Measurements from ENCODE around the gene CDHR4. TPM values are rescaled to one million over a fixed set of nuclear protein-coding genes. Genes with fewer than 3 reads are reported as not detected.

CDHR4 gene
- total and polyA plus RNA-seq, 9 donors = 0.16 to 37.7 (median 2.6) TPM; not detected in 3

- H3K4me3 ChIP-seq = no peak overlapping the region
- intact Hi-C loops (cut with DNase I) = loop anchor here in 1 of 4 donors (5.0 kb wide), 1 partner anchor 66 kb away; the partner anchor contains the start of gene GMPPB
- TF ChIP-seq CTCF (IDR thresholded peaks at IDR 0.05) (no peak), POLR2A (IDR thresholded peaks at IDR 0.05) (no peak), EP300 (IDR thresholded peaks at IDR 0.05) (no peak)
- no peak overlapping the region for H3K27ac ChIP-seq
- H3K4me1 ChIP-seq (ENCODE audit: insufficient read depth) = peaks cover 12% of the 10 kb centered on the region
- WGBS, 3 donors = 90 to 96% (median 92%) methylated on average over 2 of the region's 2 CpGs
- no peaks in the 10 kb centered on the region for H3K36me3 ChIP-seq
- peak in 1 of 5 donors; percentile 24 for DNase-seq
- no peaks in the 10 kb centered on the region for H3K9me3 ChIP-seq
- no peaks in the 10 kb centered on the region for H3K27me3 ChIP-seq
Observed at GRCh38 chr3:49788056-49788455, 11.6 kb downstream of the CDHR4 start.

GRCh38 chr3:49787536-49787935, 12.1 kb downstream of the CDHR4 start:
- H3K9me3 ChIP-seq = no peaks in the 10 kb centered on the region

GRCh38 chr3:49787182-49787464, 12.6 kb downstream of the CDHR4 start:
- WGBS, 3 donors = 69 to 83% (median 77%) methylated on average over 3 of the region's 3 CpGs
- H3K4me1 ChIP-seq (ENCODE audit: insufficient read depth) = peaks cover 12% of the 10 kb centered on the region
- TF ChIP-seq POLR2A (IDR thresholded peaks at IDR 0.05) (no peak), EP300 (IDR thresholded peaks at IDR 0.05) (no peak), CTCF (IDR thresholded peaks at IDR 0.05) (no peak)
- no peaks in the 10 kb centered on the region for H3K27me3 ChIP-seq
- no peaks in the 10 kb centered on the region for H3K36me3 ChIP-seq
- H3K4me3 ChIP-seq = peak overlapping the region; percentile 37
- peak overlapping the region; percentile 87 to 94 for H3K27ac ChIP-seq
- intact Hi-C loops (cut with DNase I) = loop anchor here in 2 of 4 donors (2.0 to 5.0 kb wide), 2 partner anchors 64 to 65 kb away; partner anchors contain the start of gene GMPPB (in 2 of the 2)
- no peaks in the 10 kb centered on the region for H3K9me3 ChIP-seq
- no peak for DNase-seq

More at GRCh38 chr3:49787536-49787935, 12.1 kb downstream of the CDHR4 start:
- no peak overlapping the region for H3K4me3 ChIP-seq
- peak in 1 of 5 donors; percentile 25 for DNase-seq
- H3K27me3 ChIP-seq = no peaks in the 10 kb centered on the region
- peaks cover 12% of the 10 kb centered on the region for H3K4me1 ChIP-seq (ENCODE audit: insufficient read depth)
- intact Hi-C loops (cut with DNase I) = loop anchor here in 2 of 4 donors (2.0 to 5.0 kb wide), 2 partner anchors 65 kb away; partner anchors contain the start of gene GMPPB (in 2 of the 2)
- TF ChIP-seq EP300 (IDR thresholded peaks at IDR 0.05) (no peak), CTCF (IDR thresholded peaks at IDR 0.05) (no peak), POLR2A (IDR thresholded peaks at IDR 0.05) (no peak)
- WGBS, 3 donors = 89% methylated on average over 5 of the region's 5 CpGs
- H3K36me3 ChIP-seq = no peaks in the 10 kb centered on the region
- peak overlapping the region; percentile 87 to 94 for H3K27ac ChIP-seq

GRCh38 chr3:49786357-49787181, 13.1 kb downstream of the CDHR4 start, which contains the start of gene IP6K1:
TSS of gene IP6K1 (minus strand) at chr3:49786542. CDS start at chr3:49748040, 38,502 bp downstream.
- intact Hi-C loops (cut with DNase I) = loop anchor here in 2 of 4 donors (2.0 to 5.0 kb wide), 2 partner anchors 64 kb away; partner anchors contain the start of gene GMPPB (in 2 of the 2)
- peak within 1 kb of the TSS; percentile 100 for H3K4me3 ChIP-seq
- WGBS, 3 donors = 5% methylated on average over 35 to 55 of the region's 55 CpGs
- H3K27me3 ChIP-seq = no peaks in the 10 kb centered on the region
- no peaks in the 10 kb centered on the region for H3K9me3 ChIP-seq
- H3K4me1 ChIP-seq (ENCODE audit: insufficient read depth) = peaks cover 12% of the 10 kb centered on the region
- peak within 1 kb of the TSS; percentile 87 to 94 for H3K27ac ChIP-seq
- TF ChIP-seq EP300 (IDR thresholded peaks at IDR 0.05) (no peak), POLR2A (IDR thresholded peaks at IDR 0.05) (peak; percentile 72), CTCF (IDR thresholded peaks at IDR 0.05) (peak in 2 of 3 donors; percentile 13 to 19)
- DNase-seq = peak; percentile 100
- no peaks in the 10 kb centered on the region for H3K36me3 ChIP-seq

Measured in ovary (tissue), 9 donors.